Activated T-cell treated with anti-CD3 and anti-CD28 coated beads, Interleukin-2, amount 50 U/mL, for 1 hour (primary cell): ENCODE data around the gene GBX1.
A peak's percentile ranks its signal among the peaks of the same experiment; 100 is the strongest.

Experiments used
- DNase-seq: peaks from one replicate; pipeline ENCODE4 v3.0.0-alpha.2; 2020

Gene GBX1

DNA sequence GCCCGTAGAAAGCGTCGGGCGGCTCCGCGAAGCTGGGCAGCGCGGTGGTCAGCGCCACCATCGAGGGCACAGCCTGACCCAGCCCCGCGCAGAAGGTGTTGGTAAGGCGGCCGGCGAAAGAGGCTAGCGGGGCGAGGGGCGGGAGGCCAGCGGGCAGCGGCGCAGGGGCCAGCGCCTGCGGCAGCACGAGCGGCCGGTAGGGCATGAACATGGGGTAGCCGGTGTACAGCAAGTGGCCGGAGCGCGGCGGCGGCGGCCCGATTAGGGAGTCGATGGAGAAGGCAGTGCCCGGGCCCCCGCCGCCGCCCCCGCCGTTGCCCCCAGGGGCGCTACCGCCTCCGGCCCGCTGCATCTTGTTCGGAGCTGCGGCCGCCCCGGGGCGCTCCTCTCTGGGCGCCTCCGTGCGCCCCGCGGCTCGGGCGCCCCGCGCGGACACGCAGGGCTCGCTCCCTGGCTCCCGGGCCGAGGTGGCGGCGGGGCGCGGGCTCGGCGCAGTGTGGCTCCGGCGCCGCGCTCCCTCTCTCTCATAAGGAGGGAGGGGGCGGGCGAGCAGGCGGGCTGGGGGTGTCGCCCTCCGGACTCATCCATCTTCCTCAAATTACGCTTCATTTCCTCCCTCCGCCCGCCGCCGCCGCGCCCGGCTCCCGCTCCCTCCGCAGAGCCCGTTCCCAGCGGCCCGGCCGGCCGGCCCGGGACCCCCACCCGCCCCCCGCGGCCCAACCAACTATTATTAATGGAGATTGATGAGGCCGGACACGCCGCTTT lies at the start of gene GBX1:
Gene GBX1 (minus strand): TSS at position 498 of the 765 bp plus-strand sequence. CDS start 146 bp downstream, at position 352.
- peak; percentile 46 for DNase-seq

DNA sequence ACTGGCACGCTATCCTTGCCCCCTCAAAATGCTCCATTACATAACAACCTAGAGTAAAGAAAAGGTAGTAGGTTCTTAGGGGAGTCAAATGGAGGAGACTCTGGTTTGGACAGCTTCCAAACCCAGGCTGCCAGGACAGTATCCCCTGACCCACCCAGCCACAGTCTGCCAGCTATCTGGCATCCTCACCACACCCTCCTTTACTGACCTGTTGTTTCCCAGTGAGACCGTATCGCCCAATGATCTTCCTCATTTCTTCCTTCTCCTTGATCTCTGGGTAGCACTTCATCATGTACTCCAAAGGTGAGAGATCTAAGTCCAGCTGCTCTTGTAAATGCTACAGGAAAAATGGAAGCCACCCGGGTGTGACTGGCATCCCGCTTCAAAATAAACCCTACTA lies 47.9 kb upstream of the GBX1 start:
- no peak for DNase-seq

DNA sequence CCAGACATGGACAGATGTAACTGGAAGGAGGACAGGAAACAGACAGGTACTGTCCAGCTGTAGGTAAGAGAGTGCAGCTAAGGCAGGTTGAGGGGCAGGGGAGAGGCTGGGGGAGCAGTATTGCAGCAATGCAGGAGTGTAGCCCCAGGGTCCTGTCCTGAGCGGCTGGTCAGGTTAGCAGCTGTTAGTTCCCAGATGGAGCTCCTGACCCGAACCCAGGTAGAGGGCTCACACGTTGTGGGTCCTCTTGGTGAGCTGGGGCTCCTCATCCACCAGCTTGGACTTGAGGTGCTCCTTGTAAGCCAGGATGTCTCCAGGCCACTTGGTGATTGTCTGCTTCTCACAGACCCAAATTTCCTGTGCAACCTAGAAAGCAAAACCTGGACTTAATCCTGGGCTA lies 46.3 kb upstream of the GBX1 start:
- DNase-seq: no peak

DNA sequence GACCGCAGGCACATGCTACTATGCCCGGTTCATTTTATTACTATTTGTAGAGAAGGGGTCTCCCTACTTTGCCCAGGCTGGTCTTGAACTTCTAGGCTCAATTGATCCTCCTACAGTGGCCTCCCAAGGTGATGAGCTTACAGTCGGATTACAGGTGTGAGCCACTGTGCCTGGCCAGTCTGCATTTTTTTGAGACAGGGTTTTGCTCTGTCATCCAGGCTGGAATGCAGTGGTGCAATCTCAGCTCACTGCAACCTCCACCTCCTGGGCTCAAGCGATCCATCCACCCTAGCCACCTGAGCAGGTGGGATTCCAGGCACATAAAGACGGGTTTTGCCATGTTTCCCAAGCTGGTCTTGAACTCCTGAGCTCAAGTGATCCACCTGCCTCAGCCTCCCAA lies 45.1 kb upstream of the GBX1 start:
- DNase-seq: no peak

DNA sequence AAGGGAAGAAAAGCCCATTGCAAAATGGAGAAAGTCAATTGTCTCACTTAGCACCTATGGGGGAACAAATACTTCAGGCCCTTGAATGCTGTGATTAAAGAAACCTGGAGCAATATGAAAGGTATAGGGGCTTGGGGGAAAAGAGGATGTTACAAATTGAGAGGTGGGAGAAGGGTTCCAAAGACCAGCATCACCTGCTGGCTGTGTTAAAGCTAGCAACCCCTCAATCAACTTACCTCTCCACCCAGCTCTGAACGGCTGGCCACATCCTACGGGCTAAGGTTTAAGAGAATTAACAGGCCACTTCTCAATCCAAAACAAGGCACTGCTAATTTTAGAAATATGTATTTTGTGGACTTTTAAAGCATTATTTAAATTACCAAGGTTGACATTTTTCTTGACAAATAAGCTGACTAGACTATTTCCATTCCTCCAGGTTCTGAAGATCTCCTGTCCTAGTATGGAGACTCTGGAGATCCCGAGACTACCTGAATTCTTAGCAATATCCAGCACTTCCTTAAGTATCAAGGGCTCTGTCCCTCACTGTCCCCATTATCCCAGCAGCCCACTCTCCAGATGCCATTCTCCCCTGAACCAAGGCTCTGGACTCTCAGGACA lies 43.8 kb upstream of the GBX1 start:
- DNase-seq: no peak

DNA sequence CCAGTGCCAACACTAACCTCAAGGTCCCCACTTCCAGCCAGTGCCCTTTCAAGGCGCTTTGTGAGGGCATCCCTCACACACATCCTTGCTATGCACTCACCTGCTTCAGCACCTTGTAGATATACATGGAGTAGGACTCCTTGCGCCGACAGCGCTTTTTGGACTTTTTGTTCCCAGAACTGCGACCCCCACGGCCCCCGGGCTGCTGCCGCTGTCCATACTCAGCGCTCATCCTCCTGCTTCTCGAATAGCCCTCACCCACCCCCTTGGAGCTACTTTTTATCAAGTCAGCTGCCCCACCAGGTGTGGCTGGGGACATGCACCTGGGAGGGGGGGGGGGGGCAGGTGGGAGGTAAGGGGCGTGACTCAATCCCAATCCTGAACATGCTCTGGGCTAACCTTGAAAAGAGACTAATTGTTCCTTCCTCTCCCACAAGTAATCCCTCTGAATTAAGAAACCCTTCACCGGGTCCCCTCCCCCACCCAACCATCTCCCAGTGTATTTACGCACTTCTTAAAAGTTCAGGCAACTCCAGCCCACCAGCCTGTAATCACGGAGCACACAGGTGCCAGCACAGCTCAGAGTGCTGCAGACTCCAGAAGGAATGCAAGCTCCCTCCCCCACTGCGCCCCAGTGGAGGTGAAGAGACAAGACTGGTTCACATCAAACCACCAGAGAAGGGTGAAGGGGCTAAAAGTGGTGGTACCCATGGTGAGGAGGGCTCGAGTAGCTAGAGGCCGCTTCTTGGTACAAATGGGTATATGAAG lies 42.8 kb upstream of the GBX1 start, which contains the start of gene H2BK1:
Gene H2BK1 (minus strand): TSS at position 402 of the 768 bp plus-strand sequence. CDS start 170 bp downstream, at position 232.
- DNase-seq: no peak

DNA sequence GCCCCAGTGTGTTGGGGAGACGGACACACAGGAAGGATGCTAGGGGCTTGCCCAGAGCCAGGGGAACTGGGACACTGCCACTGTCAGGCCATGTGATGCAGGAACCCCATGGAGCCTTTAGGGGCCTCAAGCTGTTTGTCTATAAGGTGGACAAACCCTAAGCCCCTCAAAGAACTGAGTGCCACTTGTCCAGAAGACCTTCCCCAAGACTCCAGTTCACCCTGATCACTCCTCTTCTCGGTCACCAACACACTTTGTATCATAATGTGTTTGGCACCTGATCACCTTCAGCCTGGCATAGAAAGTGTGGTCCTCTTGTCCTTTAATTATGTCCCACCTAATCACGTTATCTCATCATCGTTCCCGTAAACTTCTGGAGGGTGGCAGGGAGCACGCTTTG lies 42.1 kb upstream of the GBX1 start:
- DNase-seq: no peak

DNA sequence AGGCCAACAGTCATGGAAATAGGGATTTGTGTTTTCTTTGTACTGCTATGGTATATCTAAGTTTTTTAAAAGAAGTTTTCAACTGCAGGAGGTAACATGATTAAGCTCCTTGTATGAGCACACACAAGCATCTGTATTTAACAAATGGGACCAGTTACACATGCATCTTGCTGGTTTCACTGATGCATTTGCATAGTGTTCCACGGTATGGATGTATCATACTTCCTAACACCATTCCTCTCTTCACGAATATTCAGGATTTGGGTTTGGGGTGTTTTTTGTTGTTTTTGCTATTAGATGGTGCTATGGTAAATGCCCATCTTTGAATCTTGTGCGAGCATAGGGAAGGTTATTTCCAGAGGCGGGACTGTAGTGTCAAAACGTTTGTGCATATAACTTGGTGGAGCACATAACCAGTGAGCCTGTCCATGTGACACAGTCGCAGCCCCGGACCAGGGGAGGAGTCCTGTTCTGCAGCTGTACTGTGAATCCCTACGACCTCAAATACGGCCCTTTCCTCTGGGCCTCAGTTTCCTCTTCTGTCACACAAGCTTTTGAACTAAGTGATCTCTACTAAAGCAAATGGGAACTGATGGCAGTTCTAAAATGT lies 40.9 kb upstream of the GBX1 start:
- no peak for DNase-seq

DNA sequence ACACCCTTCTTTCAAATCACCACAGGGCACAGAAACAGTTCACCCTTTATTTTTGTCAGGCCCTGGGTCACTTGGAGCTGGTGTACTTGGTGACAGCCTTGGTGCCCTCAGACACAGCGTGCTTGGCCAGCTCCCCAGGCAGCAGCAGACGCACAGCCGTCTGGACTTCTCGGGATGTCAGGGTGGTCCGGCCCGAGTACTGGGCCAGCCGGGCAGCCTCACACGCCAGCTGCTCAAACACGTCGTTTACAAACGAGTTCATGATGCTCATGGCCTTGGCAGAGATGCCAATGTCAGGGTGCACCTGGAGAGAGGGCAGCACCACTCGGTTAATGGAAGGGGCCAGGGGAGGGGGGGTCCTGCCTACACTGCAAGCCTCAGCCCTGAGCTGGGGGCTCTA lies 40.3 kb upstream of the GBX1 start:
- no peak for DNase-seq

DNA sequence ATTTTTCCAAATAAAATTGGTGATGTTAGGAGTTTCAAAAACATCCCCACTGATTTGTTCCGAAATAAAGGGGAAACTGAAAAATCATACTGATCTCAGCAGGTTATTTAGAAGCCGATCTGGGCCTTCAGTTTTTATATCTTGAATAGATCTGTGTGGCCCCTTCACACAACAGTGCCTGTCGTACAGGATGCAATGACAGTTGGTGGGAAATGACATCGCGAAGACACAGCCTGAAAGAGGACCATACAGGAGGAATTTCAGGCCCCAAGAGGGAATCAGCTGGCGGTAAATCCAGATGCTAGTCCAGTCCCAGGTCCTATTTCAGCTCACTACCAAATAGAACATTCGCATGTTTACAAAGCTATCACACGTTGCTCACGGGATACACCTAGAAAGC lies 39.8 kb upstream of the GBX1 start:
- DNase-seq: no peak

DNA sequence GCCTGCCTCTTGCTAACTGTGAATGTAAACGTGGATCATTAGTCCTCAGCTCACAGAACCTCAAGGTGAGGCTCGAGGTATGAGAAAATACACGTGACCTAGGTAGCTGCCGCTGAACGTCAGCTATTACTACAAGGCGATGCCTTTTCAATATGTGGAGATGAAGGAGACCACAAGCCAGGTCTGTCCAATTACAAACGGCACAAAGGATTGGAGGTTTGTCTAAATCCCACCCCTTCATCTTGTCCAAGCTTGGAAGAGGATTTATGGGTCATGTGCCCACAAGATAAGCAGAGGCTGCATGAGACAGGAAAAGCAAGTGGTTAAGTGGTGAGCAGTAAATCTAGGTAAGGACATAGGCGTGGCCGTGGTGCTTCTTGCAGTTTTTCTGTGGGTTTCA lies 39.4 kb upstream of the GBX1 start:
- DNase-seq: no peak

DNA sequence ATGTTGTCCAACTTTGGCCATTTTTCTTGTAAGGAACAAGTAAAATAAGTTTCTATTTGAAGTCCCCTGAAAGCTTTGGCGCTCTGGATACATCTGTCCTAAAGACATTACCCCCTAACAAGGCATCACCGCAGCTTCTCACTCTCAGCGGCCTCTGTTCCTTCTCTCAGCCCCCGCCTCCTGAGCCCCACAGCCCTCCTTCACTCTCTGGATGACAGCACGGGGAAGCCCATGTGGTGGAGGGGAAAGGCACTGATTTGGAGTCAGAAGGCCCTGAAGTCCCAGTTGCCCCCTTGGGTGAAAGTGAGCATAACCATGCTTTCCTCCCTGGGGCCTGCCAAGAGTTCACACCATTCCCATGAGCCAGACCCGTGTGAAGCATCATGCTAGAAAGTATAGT lies 38.2 kb upstream of the GBX1 start:
- DNase-seq: no peak

DNA sequence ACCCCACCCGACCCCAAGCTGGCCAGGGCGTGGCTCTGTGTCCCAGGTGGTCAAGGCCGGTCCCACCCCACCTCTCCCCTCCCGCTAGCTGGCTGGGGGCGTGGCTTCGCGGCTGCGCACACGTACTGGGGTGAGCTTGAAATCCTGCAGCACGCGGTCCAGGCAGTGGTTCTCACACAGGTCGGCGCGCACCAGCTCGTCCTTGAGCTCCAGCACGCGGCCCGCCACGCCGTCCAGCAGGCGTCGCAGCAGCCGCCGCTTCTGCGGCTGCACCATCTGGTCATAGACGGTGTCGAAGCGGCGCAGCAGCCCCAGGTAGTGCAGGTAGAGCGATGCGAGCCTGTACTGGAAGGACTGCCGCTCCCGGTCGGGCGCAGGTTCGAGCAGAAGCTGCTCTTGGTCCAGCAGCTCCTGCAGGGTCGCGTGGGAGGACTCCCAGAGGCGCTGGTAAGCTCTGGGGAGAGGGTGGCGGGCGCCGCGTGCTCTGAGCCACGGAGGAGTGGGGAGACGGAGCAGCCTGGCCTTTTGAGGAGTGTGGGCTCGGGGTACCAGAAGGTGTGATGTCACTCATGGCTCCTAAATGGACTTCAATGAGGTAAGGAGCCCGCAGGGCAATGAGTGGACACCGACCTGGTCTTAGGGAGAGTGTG lies 37.0 kb upstream of the GBX1 start:
- DNase-seq: no peak

DNA sequence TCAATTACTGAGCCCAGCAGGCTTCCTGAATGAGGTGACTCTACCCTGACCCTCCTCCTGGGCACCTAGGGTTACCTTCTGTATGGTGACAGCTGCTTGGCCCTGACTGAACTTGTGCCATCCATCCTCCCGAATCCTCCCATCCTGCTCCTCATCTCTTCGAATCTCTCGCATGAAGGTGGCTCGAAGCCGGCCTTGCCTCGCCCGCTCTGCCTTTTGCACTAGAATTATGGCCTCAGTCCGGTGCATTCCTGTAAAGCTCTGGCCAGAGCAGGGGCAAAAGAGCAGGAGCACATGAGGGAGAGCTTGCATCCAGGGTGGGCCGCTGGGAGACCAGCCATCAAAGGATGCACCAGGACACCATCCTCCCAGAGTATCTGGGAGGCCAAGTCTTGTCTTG lies 35.3 kb upstream of the GBX1 start:
- DNase-seq: no peak

DNA sequence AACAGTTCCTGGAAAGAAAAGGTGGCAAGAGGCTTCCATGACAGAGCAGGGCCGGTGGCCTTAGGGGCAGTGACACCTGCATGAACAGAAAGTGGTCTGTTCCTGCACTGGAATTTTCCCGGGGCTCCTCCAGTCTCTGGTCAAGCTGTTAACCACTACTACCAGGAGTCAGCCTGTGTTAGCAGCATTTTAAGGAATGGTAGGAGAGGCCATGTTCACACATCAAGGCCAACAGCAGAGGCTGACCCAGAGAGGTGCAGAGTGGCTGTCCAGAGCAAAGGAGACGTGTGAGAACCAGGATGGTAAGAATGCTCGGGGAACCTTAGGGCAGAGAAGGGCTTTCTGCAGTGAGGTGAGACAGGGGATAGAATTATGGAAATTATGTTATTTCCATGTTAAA lies 34.3 kb upstream of the GBX1 start:
- no peak for DNase-seq

DNA sequence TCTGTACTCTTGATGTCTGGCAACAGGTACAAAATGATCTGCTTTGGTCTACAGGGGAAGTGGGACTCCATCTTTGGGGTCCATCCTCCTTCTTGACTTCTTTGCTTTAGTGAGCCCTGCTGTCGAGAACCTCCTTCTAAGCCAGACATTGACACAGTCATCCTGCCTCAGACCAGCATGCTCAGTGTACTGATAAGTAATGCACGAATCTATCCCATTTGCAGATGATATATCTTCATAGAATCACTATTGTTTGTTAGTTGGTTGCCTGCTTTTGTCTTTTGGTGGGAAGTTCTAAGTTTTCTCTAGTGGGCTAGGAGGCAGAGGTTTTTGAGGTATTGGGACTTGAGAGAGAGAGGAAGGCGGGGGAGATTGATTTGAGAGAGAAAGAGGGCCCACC lies 33.9 kb upstream of the GBX1 start:
- no peak for DNase-seq

DNA sequence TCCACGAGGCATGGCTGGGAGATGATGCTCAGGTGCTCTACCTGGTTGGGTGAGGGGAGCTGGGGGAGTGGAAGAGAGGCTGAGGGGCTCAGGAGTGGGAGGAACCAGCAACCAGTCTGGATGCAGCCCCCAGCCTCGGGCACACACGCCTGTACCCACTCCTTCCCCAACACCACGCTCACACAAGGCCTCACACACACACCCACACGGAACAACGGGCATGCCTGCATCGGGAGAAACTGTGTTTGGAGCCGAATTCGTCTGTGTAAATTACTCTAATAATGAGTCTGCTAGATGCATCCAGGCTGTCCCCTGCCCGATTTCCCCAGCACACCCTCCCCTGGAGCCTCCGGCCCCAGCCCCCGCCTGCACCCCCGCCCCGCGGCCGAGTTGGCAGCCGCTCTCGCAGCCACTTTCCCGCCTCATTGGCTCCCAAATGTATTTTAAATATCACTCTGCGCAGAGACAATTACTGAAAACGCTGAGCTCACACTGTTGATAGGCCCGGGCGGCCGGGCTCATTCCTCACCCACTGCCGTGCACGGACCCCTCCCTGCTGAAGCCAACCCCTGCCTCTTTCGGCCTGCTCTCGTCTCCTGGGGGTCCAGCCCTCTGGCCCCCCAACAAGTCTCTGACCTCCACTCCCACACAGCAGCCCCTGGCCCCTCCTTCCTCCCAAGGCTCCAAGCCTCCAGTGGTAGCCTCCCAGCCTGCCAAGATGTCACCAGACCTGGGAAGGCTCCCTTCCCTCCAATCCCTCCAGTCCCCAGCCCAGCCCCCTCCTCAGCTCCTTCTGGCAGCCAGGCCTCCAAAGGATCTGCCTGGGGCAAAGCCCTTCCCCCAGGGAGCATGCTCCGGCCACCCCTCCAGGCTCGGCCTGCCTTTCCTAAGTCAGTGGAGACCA lies 31.7 kb upstream of the GBX1 start:
- DNase-seq: no peak

DNA sequence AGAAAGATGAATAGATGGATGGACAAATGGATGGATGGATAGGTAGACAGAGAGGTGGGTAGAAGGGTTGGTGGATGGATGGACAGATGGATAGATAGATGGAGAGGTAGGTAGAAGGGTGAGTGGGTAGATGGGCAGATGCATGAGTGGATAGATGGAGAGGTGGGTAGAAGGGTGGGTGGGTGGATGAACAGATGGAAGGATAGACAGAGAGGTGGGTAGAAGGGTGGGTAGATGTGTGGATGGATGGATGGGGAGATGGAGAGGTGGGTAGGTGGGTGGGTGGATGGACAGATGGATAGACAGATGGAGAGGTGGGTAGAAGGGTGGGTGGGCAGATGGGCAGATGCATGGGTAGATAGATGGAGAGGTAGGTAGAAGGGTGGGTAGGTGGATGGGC lies 30.4 kb upstream of the GBX1 start:
- no peak for DNase-seq

DNA sequence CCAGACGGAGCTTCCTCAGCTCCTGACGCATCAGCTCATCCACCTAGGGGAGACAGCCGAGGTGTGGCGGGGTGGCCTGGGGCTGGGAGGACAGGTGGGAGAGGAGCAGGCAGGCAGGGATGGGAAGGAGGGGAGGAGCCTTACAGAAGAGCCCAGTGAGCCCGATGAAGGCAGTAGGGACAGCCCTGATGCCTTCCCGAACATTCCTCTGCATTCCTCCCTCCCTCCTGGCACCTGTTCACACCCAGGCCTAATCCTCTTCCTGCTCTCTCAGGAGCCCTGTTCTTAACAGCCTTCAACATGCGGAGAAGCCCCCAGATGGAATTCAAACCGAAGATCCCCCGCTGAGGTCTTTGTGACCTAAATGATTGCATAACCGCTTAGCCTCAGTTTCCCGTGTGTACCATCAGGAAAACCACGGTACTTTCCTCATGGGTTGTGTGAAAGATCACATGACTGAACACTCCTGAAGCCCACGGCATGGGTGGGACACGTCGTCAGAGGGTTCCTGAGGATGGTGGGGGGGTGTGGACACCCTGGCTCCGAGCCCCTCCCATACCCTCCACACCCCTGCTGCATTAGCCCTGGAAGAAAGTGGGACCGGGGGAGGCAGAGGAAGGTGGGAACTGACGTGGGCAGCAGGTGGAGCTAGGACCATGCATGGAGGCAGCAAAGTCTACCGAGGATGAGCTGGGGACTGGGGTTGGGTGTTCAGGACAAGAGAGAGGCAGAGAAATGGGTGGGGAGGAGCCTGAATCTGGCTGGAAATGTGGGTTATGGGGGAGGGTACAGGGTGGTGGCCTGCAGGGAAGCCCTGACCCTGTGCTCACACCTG lies 28.3 kb upstream of the GBX1 start:
- DNase-seq: no peak

DNA sequence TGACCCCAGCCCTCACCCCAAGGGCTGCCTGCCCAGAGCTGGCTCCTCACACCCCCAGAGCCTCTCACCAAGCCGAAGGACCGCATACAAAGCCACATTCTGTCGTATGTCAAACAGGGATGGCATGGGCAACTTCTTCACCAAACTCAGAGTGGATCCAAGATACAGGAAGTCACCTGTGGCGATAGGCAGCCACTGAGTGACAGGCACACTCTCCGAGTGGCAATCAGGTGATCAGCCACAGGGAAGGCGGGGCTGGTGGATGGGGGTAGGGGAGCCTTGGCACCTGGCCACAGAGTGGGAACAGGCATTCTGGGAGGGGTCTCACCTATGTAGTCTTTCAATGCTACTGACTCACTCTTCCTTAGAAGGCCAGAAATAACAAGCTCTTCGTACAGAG lies 26.7 kb upstream of the GBX1 start:
- no peak for DNase-seq
